MM.1S (cell line): ENCODE results near the gene TTC7B.

Source experiments
- CTCF ChIP-seq: fragments of 300-600 bp; sonication (generic); IDR thresholded peaks from 2 replicates; pipeline ENCODE4 v1.5.1; 2016; ENCODE audit warnings: antibody characterized with exemption, low read length, mixed read lengths
- EZH2 ChIP-seq: fragments of 300-600 bp; sonication (generic); optimal IDR thresholded peaks from 2 replicates; pipeline ENCODE3; 2017; ENCODE audit warnings: low read depth, mild to moderate bottlenecking, antibody characterized with exemption, low read length, mixed read lengths
- EZH2phosphoT487 ChIP-seq: fragments of 300-600 bp; sonication (generic); IDR thresholded peaks from 2 replicates; pipeline ENCODE4 v1.6.1; 2018; ENCODE audit warnings: antibody characterized with exemption, low read length

- TF ChIP-seq CTCF: no peak
- TF ChIP-seq EZH2: no peak
- TF ChIP-seq EZH2phosphoT487: no peak
These were observed 202.2 kb downstream of the TTC7B start for GRCh38 chr14:90613997-90614396.
